ENCODE measurements around the gene IKBKE. TPM values are rescaled to one million over a fixed set of nuclear protein-coding genes. Genes with fewer than 3 reads are reported as not detected.

IKBKE gene
- total and polyA plus RNA-seq, 2 of the 8 experiments (the other 6 are each of a cell fraction or from before 2014, with no cell fraction given), result 8.6 to 12.0 TPM

- no peak for DNase-seq (ENCODE audit: low read depth in 1 of 2, low spot score in 2 of 2)
- POLR2A ChIA-PET (ENCODE audit: partially characterized antibody), result no interaction called here
These were observed 19.1 kb upstream of the IKBKE start for GRCh38 chr1:206451134-206451686.

More at GRCh38 chr1:206451134-206451686, 19.1 kb upstream of the IKBKE start:
- H2BK15ac ChIP-seq (ENCODE audit: low read length), result no peak overlapping the region
- peaks cover 2 to 14% (median 9%) of the 10 kb centered on the region in 4 experiments; a peak in 6 of 8 replicates for H3K36me3 ChIP-seq (ENCODE audit: control insufficient read depth in 2 of 4, insufficient read depth in 4 of 4, low read length in 3 of 4)
- H3K4me2 ChIP-seq (ENCODE audit: insufficient read depth in 1 of 2, low read depth in 2 of 2, low read length in 2 of 2), result no peak overlapping the region
- H3K18ac ChIP-seq (ENCODE audit: extremely low read depth, low read length), result no peak overlapping the region
- H4K5ac ChIP-seq (ENCODE audit: insufficient read length, low read depth, low read length), result no peak overlapping the region
- WGBS, 2 experiments (ENCODE audit: extremely low coverage in 1 of 2, insufficient coverage in 1 of 2, insufficient read length in 1 of 2, insufficient replicate concordance in 2 of 2, low coverage in 1 of 2, low lambda C conversion rate in 2 of 2, missing lambda C conversion rate in 1 of 2), result 96% methylated on average over 8 of the region's 9 CpGs; no CpG with 5 or more reads in 1 of the 2 experiments
- H3K14ac ChIP-seq (ENCODE audit: insufficient read length), result no peak overlapping the region
- H3K9ac ChIP-seq (replicated peaks in 1 of 4; ENCODE audit: extremely low read depth in 1 of 4, low read depth in 3 of 4, low read length in 3 of 4), result no peak overlapping the region
- no peak overlapping the region for H2BK12ac ChIP-seq (ENCODE audit: low read depth, low read length)
- no peak for TF ChIP-seq EZH2 (IDR thresholded peaks at IDR 0.05; ENCODE audit: low read depth, low read length, severe bottlenecking)
- no peak for TF ChIP-seq BRCA1 (IDR thresholded peaks at IDR 0.05; ENCODE audit: low read depth, low read length)
- no peak for TF ChIP-seq JUND (IDR thresholded peaks at IDR 0.05; ENCODE audit: low read length)
- no peak for TF ChIP-seq ZNF274 (IDR thresholded peaks at IDR 0.05; ENCODE audit: borderline replicate concordance, extremely low read depth, low read length)
- TF ChIP-seq EP300 (IDR thresholded peaks at IDR 0.05; ENCODE audit: borderline replicate concordance in 1 of 2, low read depth in 2 of 2, low read length in 2 of 2), result no peak
- TF ChIP-seq KDM4A (IDR thresholded peaks at IDR 0.05; ENCODE audit: low read depth, low read length, severe bottlenecking), result no peak
- no peak for TF ChIP-seq TEAD4 (IDR thresholded peaks at IDR 0.05; ENCODE audit: low read depth, low read length)
- TF ChIP-seq RXRA (IDR thresholded peaks at IDR 0.05; ENCODE audit: insufficient read depth, low read depth, low read length), result no peak
- no peak for TF ChIP-seq SAP30 (IDR thresholded peaks at IDR 0.05; ENCODE audit: insufficient read depth, insufficient replicate concordance, low read length)
- no peak for TF ChIP-seq TAF1 (IDR thresholded peaks at IDR 0.05; ENCODE audit: low read depth, low read length)
- TF ChIP-seq CHD1 (IDR thresholded peaks at IDR 0.05; ENCODE audit: low read depth, low read length), result no peak
- no peak for TF ChIP-seq ATF2 (IDR thresholded peaks at IDR 0.05; ENCODE audit: low read length)
- no peak overlapping the region for H2AK5ac ChIP-seq (ENCODE audit: low read depth, low read length)
- H3K4ac ChIP-seq (replicated peaks; ENCODE audit: insufficient read length, low read depth, low read length), result no peak overlapping the region
- no peak overlapping the region for H2BK120ac ChIP-seq (replicated peaks; ENCODE audit: low read depth, low read length)
- no peak overlapping the region for H4K91ac ChIP-seq (replicated peaks; ENCODE audit: insufficient read length, low read length)
- no peaks in the 10 kb centered on the region for H4K20me1 ChIP-seq (replicated peaks in 1 of 2; ENCODE audit: control insufficient read depth in 1 of 2, insufficient read depth in 2 of 2, low read length in 2 of 2)
- H3K23me2 ChIP-seq (ENCODE audit: low read depth, low read length), result no peaks in the 10 kb centered on the region
- H2BK20ac ChIP-seq (ENCODE audit: low read length), result no peak overlapping the region
- H3K4me3 ChIP-seq (ENCODE audit: extremely low read depth in 1 of 4, insufficient read depth in 2 of 4, low read depth in 3 of 4, low read length in 4 of 4), result no peak overlapping the region
- H3K79me2 ChIP-seq (ENCODE audit: control insufficient read depth in 1 of 2, insufficient read depth in 2 of 2, low read length in 2 of 2), result no peaks in the 10 kb centered on the region
- CTCF ChIA-PET (ENCODE audit: partially characterized antibody), result interaction anchor here (0.6 to 1.9 kb wide), 6 partner anchors 9 to 1647 kb away, joined by 3 to 6 read pairs (median 3); no protein-coding TSS in a partner anchor
- FAIRE-seq, result no peak
- no peak overlapping the region for H2AFZ ChIP-seq (ENCODE audit: low read length)
- no peak overlapping the region for H3K56ac ChIP-seq (replicated peaks; ENCODE audit: insufficient read length, low read depth, low read length)
- no peak overlapping the region for H2BK5ac ChIP-seq (ENCODE audit: low read depth, low read length)
- no peak overlapping the region for H3K23ac ChIP-seq (ENCODE audit: insufficient read length)
- no peak overlapping the region for H4K8ac ChIP-seq (ENCODE audit: extremely low read depth, insufficient read depth, low read length)
- H3K27ac ChIP-seq (ENCODE audit: low read depth, low read length), result no peak overlapping the region
- H3K9me3 ChIP-seq (ENCODE audit: insufficient read depth in 2 of 2, low read depth in 1 of 2, low read length in 1 of 2), result no peaks in the 10 kb centered on the region
- peaks cover 0 to 13% (median 3%) of the 10 kb centered on the region in 4 experiments; a peak in 4 of 7 replicates for H3K4me1 ChIP-seq (replicated peaks in 1 of 4; ENCODE audit: control insufficient read depth in 3 of 4, insufficient read depth in 4 of 4, low read length in 3 of 4)
- no peaks in the 10 kb centered on the region for H3K27me3 ChIP-seq (replicated peaks in 1 of 4; ENCODE audit: control insufficient read depth in 3 of 4, extremely low read depth in 1 of 4, insufficient read depth in 3 of 4, low read length in 3 of 4)
- no peaks in the 10 kb centered on the region for H3K79me1 ChIP-seq (ENCODE audit: low read depth, low read length)

Data from H1 (cell line).